GM19468 (cell line): ENCODE data around the gene POGZ.

ENCODE experiments used
- ATAC-seq: cut with Tn5 transposase; IDR thresholded peaks from one replicate; pipeline ENCODE4 v1.9.1; 2021; ENCODE audit warnings: mild to moderate bottlenecking, moderate library complexity, moderate number of reproducible peaks; ENCODE audit not compliant: unreplicated experiment; ENCODE audit errors: extremely low read depth

Gene POGZ, protein sequence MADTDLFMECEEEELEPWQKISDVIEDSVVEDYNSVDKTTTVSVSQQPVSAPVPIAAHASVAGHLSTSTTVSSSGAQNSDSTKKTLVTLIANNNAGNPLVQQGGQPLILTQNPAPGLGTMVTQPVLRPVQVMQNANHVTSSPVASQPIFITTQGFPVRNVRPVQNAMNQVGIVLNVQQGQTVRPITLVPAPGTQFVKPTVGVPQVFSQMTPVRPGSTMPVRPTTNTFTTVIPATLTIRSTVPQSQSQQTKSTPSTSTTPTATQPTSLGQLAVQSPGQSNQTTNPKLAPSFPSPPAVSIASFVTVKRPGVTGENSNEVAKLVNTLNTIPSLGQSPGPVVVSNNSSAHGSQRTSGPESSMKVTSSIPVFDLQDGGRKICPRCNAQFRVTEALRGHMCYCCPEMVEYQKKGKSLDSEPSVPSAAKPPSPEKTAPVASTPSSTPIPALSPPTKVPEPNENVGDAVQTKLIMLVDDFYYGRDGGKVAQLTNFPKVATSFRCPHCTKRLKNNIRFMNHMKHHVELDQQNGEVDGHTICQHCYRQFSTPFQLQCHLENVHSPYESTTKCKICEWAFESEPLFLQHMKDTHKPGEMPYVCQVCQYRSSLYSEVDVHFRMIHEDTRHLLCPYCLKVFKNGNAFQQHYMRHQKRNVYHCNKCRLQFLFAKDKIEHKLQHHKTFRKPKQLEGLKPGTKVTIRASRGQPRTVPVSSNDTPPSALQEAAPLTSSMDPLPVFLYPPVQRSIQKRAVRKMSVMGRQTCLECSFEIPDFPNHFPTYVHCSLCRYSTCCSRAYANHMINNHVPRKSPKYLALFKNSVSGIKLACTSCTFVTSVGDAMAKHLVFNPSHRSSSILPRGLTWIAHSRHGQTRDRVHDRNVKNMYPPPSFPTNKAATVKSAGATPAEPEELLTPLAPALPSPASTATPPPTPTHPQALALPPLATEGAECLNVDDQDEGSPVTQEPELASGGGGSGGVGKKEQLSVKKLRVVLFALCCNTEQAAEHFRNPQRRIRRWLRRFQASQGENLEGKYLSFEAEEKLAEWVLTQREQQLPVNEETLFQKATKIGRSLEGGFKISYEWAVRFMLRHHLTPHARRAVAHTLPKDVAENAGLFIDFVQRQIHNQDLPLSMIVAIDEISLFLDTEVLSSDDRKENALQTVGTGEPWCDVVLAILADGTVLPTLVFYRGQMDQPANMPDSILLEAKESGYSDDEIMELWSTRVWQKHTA (N-terminal part only)

DNA sequence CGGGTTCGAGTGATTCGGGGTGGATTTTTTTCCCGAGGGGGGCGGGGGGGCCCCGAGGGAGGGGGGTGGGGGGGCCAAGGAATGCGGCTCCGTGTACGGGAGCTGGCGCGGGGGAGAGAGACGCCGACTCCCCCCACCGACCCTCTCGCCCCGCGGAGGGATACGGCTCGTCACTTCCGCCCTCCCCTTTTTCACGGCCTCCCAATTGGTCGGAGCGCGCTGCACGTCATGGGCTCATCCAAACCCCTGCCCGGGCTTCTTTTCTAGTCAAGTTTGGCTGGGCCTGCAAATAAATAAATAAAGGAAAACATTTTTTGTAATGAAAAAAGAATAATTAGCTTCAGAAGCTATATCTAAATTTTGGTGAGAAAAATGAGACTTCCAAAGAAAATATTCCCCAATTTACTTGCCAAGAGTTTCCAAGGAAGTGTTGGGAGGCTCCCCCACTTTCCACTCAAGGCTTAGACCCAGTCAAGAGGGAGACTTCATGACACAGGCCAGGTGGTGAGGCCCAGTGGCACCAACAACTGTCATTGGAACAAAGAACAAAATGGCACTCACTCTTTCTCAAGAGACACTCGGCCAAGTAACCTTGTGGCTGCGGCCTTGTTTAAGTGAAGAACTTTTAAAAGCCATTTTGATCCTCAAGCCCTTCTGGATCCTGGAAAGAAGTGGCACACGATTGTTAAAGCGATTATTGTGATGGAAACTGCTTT, at the start of gene POGZ:
Gene POGZ (minus strand): TSS at position 164 of the 716 bp plus-strand sequence. CDS start 17,290 bp downstream, outside the sequence.
- ATAC-seq, result peak; percentile 30

DNA sequence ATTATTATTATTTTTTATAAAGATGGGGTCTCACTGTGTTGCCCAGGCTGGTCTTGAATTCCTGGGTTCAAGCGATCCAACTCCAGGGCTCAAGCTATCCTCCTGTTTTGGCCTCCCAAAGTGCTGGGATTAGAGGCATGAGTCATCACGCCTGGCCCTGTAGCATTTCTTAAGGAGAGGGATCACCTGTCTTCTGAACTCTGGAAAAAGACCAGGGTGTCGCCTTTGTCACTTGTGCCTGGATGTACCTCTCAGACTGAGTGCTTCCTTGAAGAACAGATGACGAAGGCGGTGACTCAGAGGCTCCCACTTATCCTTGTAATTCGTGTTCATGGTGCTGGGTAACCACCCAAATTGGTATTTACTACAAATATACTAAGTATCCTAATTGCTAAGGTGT, 49.5 kb upstream of the POGZ start:
- no peak for ATAC-seq

DNA sequence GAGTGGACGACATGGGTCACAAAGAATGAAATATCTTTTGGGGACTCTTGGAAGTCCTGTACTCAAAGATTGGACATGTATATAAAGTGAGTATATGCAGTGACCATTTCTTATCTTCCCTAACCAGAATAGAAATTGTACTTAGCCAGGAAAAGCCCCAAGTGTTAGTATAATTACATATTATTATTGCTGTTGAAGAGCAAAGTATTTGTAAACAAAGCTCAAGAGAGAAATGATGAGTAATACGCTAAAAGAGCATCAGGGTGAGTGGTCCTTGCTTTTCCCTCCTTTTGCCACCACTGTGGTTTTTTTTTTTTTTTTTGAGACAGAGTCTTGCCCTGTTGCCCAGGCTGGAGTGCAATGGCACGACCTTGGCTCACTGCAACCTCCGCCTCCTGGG, 45.5 kb upstream of the POGZ start:
- ATAC-seq, result no peak

DNA sequence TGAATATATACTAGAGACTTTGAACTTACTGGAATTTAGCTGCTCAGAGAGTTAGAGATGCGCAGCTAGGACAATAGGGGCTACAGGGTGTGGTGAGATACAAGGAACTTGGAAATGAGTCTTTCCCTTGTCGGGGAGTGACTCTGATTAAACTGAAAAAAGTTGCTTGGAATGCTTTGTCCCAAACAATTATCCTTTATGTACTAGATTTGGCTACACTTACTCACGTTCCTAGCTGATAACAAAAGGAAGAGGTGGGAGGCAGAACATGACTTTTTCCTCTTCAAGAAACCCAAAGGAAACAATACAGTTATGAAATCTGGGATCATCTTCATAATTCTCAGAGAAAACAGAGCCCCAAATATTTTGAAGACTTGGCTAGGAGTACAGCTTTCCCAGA, 45.0 kb upstream of the POGZ start:
- ATAC-seq, result no peak

DNA sequence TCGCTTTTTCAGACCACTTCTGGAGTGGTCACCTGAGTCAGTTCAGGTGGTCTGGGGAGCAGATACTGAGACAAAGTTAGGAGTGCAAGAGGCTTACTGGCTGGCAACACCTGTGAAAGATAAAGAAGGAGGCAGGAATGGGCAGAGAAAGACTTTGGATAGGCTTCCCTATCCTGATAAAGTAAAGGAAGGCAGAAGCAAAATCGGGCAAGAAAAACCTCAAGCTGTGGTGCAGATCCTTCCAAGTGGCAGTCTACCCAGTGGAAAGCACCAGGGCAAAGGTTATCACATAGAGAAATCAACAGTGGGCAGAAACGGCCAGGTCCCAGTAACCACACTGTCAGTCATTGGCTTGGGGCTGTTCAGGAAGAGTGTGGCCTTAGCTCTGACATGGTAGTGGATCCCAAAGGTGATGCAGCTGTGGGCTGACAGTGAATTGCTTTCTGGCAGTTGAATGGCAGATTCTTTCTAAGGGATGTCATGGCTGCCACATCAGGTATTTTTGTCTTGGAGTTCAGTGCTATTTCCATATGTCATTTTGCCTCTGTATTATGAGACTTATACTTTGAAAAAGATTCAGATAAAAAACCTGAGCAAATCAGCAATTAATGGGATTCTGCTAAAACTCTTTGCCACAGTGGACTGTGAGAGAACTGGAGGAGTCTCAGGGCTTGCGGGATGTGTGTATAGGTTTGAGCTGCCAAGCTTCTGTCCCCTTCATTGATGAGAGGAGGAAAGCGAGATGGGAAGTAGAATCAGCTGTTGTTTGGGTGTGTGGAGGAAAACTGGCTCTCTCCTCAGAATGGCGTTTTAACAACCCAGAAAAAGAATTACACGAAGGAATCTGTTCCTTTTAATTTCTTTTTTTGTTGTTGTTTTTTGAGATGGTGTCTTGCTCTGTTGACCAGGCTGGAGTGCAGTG, 43.8 kb upstream of the POGZ start:
- ATAC-seq, result no peak

DNA sequence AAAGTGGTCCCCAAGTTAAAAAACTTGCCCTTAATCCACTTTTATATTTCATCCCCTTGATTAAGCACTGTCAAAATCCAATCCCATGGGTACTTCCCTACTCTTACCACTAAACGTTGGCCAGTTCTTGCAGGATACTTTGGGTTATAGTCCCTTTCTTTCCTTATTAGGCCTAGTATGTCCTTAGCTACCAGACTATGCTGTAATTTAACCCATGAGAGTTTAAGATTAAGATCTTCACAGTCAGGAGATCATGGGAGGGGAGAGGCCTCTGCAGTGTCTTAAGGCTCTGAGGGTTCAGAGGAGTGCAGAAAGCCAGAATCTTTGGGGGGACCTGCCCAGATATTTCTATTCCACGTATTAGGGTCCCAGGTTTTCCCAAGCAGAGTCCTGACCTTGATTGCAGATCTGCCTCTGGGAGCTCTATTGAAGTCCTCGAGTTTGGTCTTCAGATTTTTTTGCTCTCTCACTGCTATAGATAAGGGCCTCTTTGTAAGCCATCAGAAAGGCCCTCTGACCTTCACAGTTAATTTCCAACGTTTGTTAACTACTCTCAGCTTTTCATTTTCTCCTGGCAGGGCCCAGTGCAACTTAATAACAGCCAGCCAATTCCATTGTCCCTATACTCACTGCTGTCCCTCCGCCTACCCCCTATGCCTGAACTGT, 42.9 kb upstream of the POGZ start:
- no peak for ATAC-seq

DNA sequence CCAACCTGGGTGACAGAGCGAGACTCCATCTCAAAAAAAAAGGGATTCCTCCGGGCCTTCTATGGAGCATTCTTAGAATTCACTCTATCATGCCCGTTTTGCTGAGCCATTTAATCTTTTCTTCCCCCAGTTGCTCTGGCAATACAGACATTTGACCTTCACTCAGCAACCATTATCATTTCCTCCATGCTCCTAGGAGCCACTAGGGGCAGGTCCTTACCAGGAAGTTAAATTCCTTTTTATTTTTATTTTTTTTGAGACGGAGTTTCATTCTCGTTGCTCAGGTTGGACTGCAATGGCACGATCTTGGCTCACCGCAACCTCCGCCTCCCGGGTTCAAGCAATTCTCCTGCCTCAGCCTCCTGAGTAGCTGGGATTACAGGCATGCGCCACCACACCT, 42.2 kb upstream of the POGZ start:
- ATAC-seq, result no peak

DNA sequence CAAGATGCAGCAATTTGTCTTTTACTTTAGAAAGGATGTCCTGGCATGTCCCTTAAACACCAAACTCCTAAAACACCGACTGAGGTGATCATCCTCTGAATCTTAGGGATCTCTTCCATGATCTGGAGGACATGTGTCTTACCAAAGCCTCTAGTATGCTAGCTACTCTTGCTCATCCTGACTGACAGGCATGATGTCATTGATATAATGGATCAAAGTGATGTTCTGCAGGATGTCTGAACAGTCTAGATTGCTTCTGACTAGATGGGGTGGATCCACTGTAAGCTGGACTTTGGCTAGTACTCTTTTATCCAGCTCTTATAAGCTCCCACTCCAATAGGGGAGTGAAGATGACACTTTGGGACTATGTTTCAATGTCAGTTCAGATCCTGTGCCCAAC, 40.6 kb upstream of the POGZ start:
- no peak for ATAC-seq

DNA sequence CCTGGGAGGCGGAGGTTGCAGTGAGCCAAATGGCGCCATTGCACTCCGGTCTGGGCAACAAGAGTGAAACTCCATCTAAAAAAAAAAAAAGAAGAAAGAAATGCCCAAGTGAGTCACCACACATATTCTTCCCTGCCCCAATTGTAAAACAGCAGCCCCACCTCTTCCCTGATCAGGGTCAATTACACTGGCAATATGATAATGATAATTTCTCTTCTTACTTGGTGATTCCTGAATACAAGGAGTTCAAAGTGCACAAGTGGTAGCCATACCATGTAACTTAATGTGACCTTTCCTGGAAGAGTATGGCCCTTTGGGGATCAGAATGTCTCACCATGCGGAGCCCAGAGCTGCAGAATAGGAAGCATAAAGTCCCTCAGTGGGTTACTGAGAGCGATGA, 40.1 kb upstream of the POGZ start:
- no peak for ATAC-seq

DNA sequence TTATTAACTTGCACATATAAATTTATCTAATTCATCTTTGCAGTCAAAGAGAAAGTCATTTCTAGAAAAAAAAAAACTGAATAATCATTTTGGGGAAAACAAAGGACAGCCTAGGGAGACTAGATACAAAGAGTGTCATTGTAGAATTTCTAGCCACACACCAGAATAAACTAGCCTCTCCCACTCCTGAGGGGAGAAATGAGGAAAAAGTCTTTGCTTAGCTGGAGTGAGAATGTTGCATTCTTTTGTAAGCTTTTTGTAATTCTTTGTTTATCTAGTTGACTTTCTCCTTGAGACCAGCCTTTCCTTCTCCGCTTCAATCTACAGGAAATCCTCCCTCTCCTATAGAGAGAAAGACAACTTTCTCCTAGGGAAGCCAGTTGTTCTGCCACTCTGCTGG, 36.0 kb upstream of the POGZ start:
- no peak for ATAC-seq

DNA sequence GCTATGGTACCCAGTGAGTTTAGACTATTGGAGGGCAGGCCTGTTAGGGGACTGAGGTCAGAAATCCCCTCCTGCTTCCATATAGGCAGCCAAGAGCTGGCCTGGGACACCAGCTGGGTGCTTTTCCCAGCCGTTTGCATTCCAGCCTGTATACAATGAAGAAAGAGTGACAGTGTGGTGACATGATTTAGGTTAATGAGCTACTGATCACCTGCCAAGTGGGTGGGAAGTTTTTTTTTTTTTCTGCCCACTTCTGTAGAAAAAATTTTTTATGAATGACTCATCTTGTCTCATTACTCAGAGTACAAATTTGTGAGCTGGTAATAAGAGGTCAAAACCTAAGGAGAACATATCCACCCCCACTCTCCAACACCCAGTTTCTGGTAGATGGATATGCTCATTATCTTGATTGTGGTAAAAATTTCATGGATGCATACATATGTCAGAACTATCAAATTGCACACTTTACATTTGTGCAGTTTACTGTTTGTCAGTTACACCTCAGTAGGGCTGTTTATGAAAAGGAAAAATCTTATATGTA, 35.5 kb upstream of the POGZ start:
- ATAC-seq, result no peak

DNA sequence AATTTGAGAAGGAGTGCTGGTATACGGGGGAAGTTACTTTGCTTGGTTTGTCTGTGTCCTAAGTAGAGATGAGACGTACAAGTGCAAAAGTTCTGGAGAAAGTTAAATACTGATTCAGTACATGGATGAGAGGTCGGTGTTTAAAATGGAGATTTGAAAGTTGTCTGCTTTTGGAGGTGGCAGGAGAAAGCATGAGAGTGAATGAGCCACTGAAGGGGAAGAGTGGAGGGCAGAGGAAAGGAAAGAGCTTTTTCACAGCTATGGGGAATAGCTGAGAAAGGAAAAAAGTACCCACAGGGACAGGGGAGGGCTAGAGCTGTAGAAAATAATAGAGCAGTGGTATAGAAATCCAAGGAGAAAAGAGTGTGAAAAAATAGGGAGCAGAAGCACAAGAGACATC, 33.7 kb upstream of the POGZ start:
- ATAC-seq, result no peak

DNA sequence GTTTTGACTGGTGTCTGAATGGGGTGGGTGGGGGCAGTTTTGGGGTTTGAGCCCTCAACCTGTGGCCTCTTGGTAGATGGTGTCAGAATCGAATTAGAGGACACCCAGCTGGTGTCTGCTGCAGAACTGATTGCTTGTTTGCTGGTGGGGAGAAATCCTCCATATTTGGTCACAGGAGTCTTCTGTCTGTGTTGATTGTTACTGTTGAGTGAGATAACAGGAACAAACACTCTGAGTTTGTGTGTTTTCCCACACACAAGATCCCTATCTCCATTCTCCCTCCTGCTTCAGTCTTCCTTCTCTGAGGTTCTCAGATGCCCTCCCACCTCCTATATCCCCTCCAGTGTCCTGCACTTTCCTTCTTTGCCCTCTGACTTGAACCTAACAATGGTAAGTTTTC, 32.8 kb upstream of the POGZ start:
- no peak for ATAC-seq

DNA sequence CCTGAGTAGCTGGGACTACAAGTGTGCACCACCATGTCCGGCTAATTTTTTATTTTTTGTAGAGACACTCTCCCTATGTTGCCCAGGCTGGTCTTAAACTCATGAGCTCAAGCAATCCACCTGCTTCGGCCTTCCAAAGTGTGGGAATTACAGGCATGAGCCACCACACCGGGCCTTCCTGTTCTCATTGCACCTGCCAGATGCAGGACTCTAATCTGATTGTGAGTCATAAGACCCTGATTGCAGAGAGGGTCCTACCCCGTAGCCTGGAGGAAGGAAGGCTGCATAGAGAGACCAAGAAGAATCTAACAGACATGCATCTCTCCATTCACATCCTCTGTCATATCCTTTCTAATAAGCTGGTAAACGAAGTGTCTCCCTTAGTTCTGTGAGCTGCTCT, 32.3 kb upstream of the POGZ start:
- ATAC-seq, result no peak

DNA sequence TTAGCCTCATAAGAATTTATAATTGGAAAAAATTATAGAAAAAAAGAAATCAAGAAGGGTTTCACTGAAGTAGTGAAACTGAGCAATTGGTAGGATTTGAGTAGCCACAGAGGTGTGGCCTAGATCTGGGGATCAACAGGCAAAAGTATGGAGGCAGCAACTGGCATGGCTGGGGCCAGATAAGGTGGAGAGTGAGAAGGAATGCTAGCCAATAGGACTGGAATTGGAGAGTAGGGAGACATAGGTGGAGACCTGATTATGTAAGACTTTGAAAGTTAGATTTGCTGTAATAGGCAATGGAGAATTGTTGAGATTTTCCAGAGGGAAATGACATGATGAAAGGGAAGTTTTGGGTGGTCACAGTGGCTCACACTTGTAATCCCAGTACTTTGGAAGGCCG, 27.3 kb upstream of the POGZ start:
- no peak for ATAC-seq

DNA sequence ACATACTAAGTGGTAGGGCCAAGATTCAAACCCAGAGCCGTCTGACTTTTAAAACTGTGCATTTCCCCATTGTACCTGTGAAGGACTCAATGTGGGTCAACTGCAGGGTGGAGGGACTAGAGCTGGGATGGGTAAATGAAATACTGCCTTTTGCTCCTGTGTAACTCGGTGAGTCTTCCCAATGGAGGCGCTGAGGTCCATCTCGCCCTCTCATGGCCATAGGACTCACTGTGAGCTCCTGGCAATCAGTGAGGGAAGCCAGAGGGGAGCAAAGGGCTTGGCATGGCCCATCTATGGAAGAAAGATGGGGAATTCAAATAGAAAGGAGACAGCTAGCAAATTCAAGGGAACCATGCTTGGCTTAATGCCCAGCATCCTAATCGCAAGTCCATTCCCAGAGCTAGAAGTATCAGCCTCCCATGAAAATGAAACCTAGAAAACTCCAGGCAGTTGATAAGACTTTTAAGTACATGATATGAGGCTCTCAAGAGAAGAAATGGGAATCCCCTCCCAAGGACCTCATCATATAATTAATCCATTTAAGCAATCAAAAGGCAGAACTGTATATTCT, 26.5 kb upstream of the POGZ start:
- ATAC-seq, result no peak

DNA sequence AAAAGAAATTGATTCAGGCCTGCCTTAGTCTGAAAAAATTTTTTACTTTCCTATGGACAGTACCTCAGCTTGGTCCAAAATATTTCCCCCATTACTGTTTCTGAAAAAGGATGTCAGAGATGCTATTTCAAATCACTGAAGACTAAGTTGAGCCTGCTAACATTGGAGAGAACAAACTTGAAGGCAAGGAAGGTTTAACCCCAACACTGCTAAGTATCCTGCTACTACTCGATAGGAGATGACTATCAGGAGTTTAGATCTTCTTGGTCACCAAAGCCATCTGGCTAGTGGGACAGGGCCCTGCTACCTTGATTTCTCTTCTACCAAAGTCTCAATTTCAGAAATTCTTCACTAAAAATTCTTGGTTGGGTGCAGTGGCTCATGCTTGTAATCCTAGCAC, 22.7 kb upstream of the POGZ start:
- ATAC-seq, result no peak

DNA sequence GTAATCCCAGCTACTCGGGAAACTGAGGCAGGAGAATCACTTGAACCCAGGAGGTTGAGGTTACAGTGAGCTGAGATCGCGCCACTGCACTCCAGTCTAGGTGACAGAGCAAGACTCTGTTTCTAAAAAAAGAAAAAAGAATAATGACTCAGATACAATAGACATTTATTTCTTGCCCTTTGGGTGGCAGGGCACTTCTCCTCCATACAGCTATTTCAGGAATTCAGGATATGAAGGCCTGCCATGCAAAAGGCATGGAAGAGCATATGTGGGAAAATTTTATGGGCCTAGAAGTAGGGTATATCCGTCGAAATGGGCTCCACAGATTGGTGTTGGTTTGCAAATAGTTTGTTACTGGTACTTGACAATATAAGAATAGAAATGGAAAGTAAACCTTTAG, 20.2 kb upstream of the POGZ start:
- ATAC-seq, result no peak
